Glomerular endothelial cell (primary cell): Measurements from ENCODE around the gene LRG1. TPM values are rescaled to one million over a fixed set of nuclear protein-coding genes. Genes with fewer than 3 reads are reported as not detected.

Experiments used
- DNase-seq: peaks from one replicate; pipeline ENCODE4 v3.0.0-alpha.2; 2011; ENCODE audit warnings: low read depth, low spot score; ENCODE audit errors: extremely low read depth
- total RNA-seq: library from RNA; depleted of rRNA; stranded (reverse); fragments of >200 nt; gene quantifications from 2 replicates; pipeline ENCODE4 v1.2.3, GENCODE V29; 2015

Gene LRG1
- total RNA-seq, 1 donor from 2014 or later = 2.3 TPM

GRCh38 chr19:4497770-4498389 lies 42.0 kb downstream of the LRG1 start:
- no peak for DNase-seq

- DNase-seq = no peak
Observed at GRCh38 chr19:4496304-4496703, 43.5 kb downstream of the LRG1 start.

- DNase-seq = no peak
Observed at GRCh38 chr19:4495471-4495870, 44.4 kb downstream of the LRG1 start.

- no peak for DNase-seq
Observed at GRCh38 chr19:4494691-4495064, 45.2 kb downstream of the LRG1 start.

- DNase-seq = no peak
Observed at GRCh38 chr19:4493929-4494690, 45.7 kb downstream of the LRG1 start.

GRCh38 chr19:4493104-4493928 lies 46.5 kb downstream of the LRG1 start:
- no peak for DNase-seq

GRCh38 chr19:4492337-4493103 lies 47.3 kb downstream of the LRG1 start:
- no peak for DNase-seq

GRCh38 chr19:4491446-4491845 lies 48.4 kb downstream of the LRG1 start:
- DNase-seq = no peak

GRCh38 chr19:4488496-4488895 lies 51.3 kb downstream of the LRG1 start:
- no peak for DNase-seq

GRCh38 chr19:4487572-4487971 lies 52.3 kb downstream of the LRG1 start:
- no peak for DNase-seq

Other genes with a start within 250 kb of the LRG1 start
- gene TMIGD2, start 237.6 kb downstream of the LRG1 start, total RNA-seq = 0.18 TPM in 1 of 2 replicates, not detected in the other
- 20.9 and 38.3 TPM in 2 replicates for gene FSD1, start 235.4 kb downstream of the LRG1 start, total RNA-seq
- gene STAP2, start 201.2 kb downstream of the LRG1 start, total RNA-seq = 28.8 and 29.3 TPM in 2 replicates
- 4.5 and 8.9 TPM in 2 replicates for gene MPND, start 196.5 kb downstream of the LRG1 start, total RNA-seq
- 122 and 143 TPM in 2 replicates for gene SH3GL1, start 139.5 kb downstream of the LRG1 start, total RNA-seq
- gene CHAF1A, start 137.4 kb downstream of the LRG1 start, total RNA-seq = 8.0 and 12.5 TPM in 2 replicates
- 63.4 and 91.1 TPM in 2 replicates for gene UBXN6, start 82.2 kb downstream of the LRG1 start, total RNA-seq
- gene HDGFL2, start 67.7 kb downstream of the LRG1 start, total RNA-seq = 90.9 and 96.7 TPM in 2 replicates
- gene PLIN4, start 21.6 kb downstream of the LRG1 start, total RNA-seq = 0.05 and 0.12 TPM in 2 replicates
- 0.41 TPM in 1 of 2 replicates, not detected in the other for gene PLIN5, start 4.8 kb downstream of the LRG1 start, total RNA-seq
- 316 and 446 TPM in 2 replicates for gene SEMA6B, start 19.6 kb upstream of the LRG1 start, total RNA-seq
- 63.7 and 136 TPM in 2 replicates for gene TNFAIP8L1, start 99.5 kb upstream of the LRG1 start, total RNA-seq
- 122 and 126 TPM in 2 replicates for gene MYDGF, start 130.3 kb upstream of the LRG1 start, total RNA-seq
- 118 and 128 TPM in 2 replicates for gene DPP9, start 183.8 kb upstream of the LRG1 start, total RNA-seq